NCI-H69 (cell line): ENCODE results near the gene AP1S3.

ENCODE experiments used
- DNase-seq: peaks from one replicate; lab custom pipeline; 2025; lab: John Stamatoyannopoulos, UW

Gene AP1S3

GRCh38 chr2:223722226-223722625 lies 115.2 kb downstream of the AP1S3 start:
- DNase-seq: no peak

GRCh38 chr2:223721746-223722145 lies 115.6 kb downstream of the AP1S3 start:
- no peak for DNase-seq

GRCh38 chr2:223720367-223720766 lies 117.0 kb downstream of the AP1S3 start:
- no peak for DNase-seq

- no peak for DNase-seq
These were observed 124.7 kb downstream of the AP1S3 start for GRCh38 chr2:223712642-223713041.

DNA sequence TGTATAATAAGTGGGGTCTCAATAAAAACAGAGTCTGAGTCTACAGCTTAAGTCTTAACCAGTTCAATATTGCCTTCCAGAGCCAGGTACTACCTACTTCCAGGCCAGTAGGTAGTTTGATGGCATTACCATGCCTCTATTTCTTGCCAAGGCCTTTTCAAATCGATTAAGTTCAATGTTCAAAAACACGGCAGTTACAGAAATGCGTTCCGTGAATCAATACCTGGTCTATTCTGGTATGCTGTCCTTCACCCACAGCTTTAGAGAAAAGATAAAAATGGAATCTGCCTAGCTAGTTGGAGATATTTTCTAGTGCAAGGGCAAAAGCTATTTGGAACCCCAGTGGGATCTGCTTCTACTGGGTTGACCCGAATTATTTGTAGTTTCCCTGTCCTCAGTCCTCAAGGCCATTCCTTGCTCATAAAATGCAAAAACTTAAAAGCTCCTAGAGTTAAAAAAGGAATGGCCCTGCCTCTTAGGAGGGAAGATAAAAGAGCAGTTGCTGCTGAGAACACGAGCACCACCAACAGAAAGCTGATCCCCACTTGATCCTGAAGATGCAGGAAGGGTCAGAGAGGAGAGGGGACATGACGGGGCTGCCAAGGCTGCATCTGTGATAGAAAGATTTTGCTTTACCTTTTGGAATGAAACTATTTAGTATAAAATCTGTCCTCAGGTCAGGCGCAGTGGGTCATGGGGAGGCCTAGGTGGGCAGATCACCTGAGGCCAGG lies 125.6 kb downstream of the AP1S3 start:
- DNase-seq: no peak
